Measurements from ENCODE around the gene PIM3. TPM values are rescaled to one million over a fixed set of nuclear protein-coding genes. Genes with fewer than 3 reads are reported as not detected.

PIM3 gene
- total and polyA plus RNA-seq, 4 donors = 14.5 to 44.0 (median 28.1) TPM

GRCh38 chr22:49955581-49956417, 4.8 kb upstream of the PIM3 start (continued):
- TF ChIP-seq, protein P1, sequence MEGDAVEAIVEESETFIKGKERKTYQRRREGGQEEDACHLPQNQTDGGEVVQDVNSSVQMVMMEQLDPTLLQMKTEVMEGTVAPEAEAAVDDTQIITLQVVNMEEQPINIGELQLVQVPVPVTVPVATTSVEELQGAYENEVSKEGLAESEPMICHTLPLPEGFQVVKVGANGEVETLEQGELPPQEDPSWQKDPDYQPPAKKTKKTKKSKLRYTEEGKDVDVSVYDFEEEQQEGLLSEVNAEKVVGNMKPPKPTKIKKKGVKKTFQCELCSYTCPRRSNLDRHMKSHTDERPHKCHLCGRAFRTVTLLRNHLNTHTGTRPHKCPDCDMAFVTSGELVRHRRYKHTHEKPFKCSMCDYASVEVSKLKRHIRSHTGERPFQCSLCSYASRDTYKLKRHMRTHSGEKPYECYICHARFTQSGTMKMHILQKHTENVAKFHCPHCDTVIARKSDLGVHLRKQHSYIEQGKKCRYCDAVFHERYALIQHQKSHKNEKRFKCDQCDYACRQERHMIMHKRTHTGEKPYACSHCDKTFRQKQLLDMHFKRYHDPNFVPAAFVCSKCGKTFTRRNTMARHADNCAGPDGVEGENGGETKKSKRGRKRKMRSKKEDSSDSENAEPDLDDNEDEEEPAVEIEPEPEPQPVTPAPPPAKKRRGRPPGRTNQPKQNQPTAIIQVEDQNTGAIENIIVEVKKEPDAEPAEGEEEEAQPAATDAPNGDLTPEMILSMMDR (IDR thresholded peaks at IDR 0.05; ENCODE audit: low read depth, low read length, missing input control) = no peak
- no peak for TF ChIP-seq EGR1 (IDR thresholded peaks at IDR 0.05; ENCODE audit: low read depth in 2 of 2)
- TF ChIP-seq HNF4A (conservative IDR thresholded peaks at IDR 0.05) = peak; percentile 84 to 89
- TF ChIP-seq GABPA (IDR thresholded peaks at IDR 0.05 in 1 of 2, conservative IDR thresholded peaks at IDR 0.05 in 1 of 2) = no peak
- TF ChIP-seq, protein P2, sequence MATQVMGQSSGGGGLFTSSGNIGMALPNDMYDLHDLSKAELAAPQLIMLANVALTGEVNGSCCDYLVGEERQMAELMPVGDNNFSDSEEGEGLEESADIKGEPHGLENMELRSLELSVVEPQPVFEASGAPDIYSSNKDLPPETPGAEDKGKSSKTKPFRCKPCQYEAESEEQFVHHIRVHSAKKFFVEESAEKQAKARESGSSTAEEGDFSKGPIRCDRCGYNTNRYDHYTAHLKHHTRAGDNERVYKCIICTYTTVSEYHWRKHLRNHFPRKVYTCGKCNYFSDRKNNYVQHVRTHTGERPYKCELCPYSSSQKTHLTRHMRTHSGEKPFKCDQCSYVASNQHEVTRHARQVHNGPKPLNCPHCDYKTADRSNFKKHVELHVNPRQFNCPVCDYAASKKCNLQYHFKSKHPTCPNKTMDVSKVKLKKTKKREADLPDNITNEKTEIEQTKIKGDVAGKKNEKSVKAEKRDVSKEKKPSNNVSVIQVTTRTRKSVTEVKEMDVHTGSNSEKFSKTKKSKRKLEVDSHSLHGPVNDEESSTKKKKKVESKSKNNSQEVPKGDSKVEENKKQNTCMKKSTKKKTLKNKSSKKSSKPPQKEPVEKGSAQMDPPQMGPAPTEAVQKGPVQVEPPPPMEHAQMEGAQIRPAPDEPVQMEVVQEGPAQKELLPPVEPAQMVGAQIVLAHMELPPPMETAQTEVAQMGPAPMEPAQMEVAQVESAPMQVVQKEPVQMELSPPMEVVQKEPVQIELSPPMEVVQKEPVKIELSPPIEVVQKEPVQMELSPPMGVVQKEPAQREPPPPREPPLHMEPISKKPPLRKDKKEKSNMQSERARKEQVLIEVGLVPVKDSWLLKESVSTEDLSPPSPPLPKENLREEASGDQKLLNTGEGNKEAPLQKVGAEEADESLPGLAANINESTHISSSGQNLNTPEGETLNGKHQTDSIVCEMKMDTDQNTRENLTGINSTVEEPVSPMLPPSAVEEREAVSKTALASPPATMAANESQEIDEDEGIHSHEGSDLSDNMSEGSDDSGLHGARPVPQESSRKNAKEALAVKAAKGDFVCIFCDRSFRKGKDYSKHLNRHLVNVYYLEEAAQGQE (IDR thresholded peaks at IDR 0.05) = peak; percentile 11
- TF ChIP-seq, protein P3, sequence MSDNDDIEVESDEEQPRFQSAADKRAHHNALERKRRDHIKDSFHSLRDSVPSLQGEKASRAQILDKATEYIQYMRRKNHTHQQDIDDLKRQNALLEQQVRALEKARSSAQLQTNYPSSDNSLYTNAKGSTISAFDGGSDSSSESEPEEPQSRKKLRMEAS (IDR thresholded peaks at IDR 0.05) = peak; percentile 55
- TF ChIP-seq RXRA (IDR thresholded peaks at IDR 0.05) = peak; percentile 67 to 85

GRCh38 chr22:49956418-49956770, 4.2 kb upstream of the PIM3 start:
- Histone ChIP-seq H3K4me3 (ENCODE audit: low read depth in 1 of 3, low read length in 3 of 3) (no peak overlapping the region), H3K36me3 (ENCODE audit: control insufficient read depth in 4 of 4, insufficient read depth in 3 of 4, low read depth in 1 of 4, low read length in 3 of 4) (no peaks in the 10 kb centered on the region), H3K9me3 (ENCODE audit: control insufficient read depth in 4 of 4, low read length in 3 of 4) (no peaks in the 10 kb centered on the region), H3K27me3 (ENCODE audit: control insufficient read depth in 4 of 4, insufficient read depth in 4 of 4, low read length in 3 of 4) (no peaks in the 10 kb centered on the region), H3K4me1 (ENCODE audit: control insufficient read depth in 4 of 4, insufficient read depth in 4 of 4, low read length in 3 of 4) (peaks cover 37 to 58% (median 48%) of the 10 kb centered on the region in 4 donors), H3K9ac (ENCODE audit: low read depth in 1 of 2, low read length in 2 of 2) (peak overlapping the region in 1 of 2 donors; percentile 16), H3K27ac (ENCODE audit: low read depth in 1 of 2, low read length in 2 of 2) (peak overlapping the region; percentile 4 to 67)
- no peak for DNase-seq (ENCODE audit: low spot score)
- 61% methylated on average over 15 of the region's 15 CpGs for WGBS
- TF ChIP-seq RXRA (IDR thresholded peaks at IDR 0.05) (peak in 1 of 2 donors; percentile 46), HNF4A (conservative IDR thresholded peaks at IDR 0.05) (peak in 1 of 2 donors; percentile 34), FOXA2 (IDR thresholded peaks at IDR 0.05) (no peak), YY1 (IDR thresholded peaks at IDR 0.05) (no peak)

GRCh38 chr22:49956914-49957825, 3.4 kb upstream of the PIM3 start:
- Histone ChIP-seq H3K4me3 (ENCODE audit: low read depth in 1 of 3, low read length in 3 of 3) (no peak overlapping the region), H3K36me3 (ENCODE audit: control insufficient read depth in 4 of 4, insufficient read depth in 3 of 4, low read depth in 1 of 4, low read length in 3 of 4) (peaks cover 0 to 3% (median 0%) of the 10 kb centered on the region in 4 donors), H3K27me3 (ENCODE audit: control insufficient read depth in 4 of 4, insufficient read depth in 4 of 4, low read length in 3 of 4) (no peaks in the 10 kb centered on the region), H3K9me3 (ENCODE audit: control insufficient read depth in 4 of 4, low read length in 3 of 4) (no peaks in the 10 kb centered on the region), H3K27ac (ENCODE audit: low read depth in 1 of 2, low read length in 2 of 2) (peak overlapping the region; percentile 4 to 67), H3K4me1 (ENCODE audit: control insufficient read depth in 4 of 4, insufficient read depth in 4 of 4, low read length in 3 of 4) (peaks cover 37 to 58% (median 47%) of the 10 kb centered on the region in 4 donors), H3K9ac (ENCODE audit: low read depth in 1 of 2, low read length in 2 of 2) (no peak overlapping the region)
- 91% methylated on average over 20 of the region's 20 CpGs for WGBS
- DNase-seq (ENCODE audit: low spot score) = no peak
- TF ChIP-seq HNF4A (conservative IDR thresholded peaks at IDR 0.05) (no peak), FOXA2 (IDR thresholded peaks at IDR 0.05) (no peak), EGR1 (IDR thresholded peaks at IDR 0.05; ENCODE audit: low read depth in 2 of 2) (no peak), RXRA (IDR thresholded peaks at IDR 0.05) (no peak), RAD21 (IDR thresholded peaks at IDR 0.05) (no peak), FOXA1 (IDR thresholded peaks at IDR 0.05) (no peak)
- TF ChIP-seq, protein P4, sequence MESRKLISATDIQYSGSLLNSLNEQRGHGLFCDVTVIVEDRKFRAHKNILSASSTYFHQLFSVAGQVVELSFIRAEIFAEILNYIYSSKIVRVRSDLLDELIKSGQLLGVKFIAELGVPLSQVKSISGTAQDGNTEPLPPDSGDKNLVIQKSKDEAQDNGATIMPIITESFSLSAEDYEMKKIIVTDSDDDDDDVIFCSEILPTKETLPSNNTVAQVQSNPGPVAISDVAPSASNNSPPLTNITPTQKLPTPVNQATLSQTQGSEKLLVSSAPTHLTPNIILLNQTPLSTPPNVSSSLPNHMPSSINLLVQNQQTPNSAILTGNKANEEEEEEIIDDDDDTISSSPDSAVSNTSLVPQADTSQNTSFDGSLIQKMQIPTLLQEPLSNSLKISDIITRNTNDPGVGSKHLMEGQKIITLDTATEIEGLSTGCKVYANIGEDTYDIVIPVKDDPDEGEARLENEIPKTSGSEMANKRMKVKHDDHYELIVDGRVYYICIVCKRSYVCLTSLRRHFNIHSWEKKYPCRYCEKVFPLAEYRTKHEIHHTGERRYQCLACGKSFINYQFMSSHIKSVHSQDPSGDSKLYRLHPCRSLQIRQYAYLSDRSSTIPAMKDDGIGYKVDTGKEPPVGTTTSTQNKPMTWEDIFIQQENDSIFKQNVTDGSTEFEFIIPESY (IDR thresholded peaks at IDR 0.05) = no peak
- TF ChIP-seq, protein P2 (IDR thresholded peaks at IDR 0.05) = no peak
- TF ChIP-seq, protein P3 (IDR thresholded peaks at IDR 0.05) = no peak
